DOHH2 (cell line): ENCODE results near the gene NR1H3.

Experiments used
- EZH2phosphoT487 ChIP-seq: fragments of 200-600 bp; sonication (generic); IDR thresholded peaks from 2 replicates; pipeline ENCODE4 v1.6.1; 2017; ENCODE audit warnings: borderline replicate concordance, mild to moderate bottlenecking, antibody characterized with exemption, low read length, moderate library complexity, mixed read lengths
- TF ChIP-seq, protein P1 (sequence below): fragments of 200-600 bp; sonication (generic); IDR thresholded peaks from one replicate; pipeline ENCODE4 v1.5.1; 2014; ENCODE audit warnings: antibody characterized with exemption, mild to moderate bottlenecking, low read depth, low read length; ENCODE audit not compliant: poor library complexity, severe bottlenecking

GRCh38 chr11:47282462-47282861 lies 24.7 kb downstream of the NR1H3 start:
- TF ChIP-seq, protein P1, sequence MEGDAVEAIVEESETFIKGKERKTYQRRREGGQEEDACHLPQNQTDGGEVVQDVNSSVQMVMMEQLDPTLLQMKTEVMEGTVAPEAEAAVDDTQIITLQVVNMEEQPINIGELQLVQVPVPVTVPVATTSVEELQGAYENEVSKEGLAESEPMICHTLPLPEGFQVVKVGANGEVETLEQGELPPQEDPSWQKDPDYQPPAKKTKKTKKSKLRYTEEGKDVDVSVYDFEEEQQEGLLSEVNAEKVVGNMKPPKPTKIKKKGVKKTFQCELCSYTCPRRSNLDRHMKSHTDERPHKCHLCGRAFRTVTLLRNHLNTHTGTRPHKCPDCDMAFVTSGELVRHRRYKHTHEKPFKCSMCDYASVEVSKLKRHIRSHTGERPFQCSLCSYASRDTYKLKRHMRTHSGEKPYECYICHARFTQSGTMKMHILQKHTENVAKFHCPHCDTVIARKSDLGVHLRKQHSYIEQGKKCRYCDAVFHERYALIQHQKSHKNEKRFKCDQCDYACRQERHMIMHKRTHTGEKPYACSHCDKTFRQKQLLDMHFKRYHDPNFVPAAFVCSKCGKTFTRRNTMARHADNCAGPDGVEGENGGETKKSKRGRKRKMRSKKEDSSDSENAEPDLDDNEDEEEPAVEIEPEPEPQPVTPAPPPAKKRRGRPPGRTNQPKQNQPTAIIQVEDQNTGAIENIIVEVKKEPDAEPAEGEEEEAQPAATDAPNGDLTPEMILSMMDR: no peak
- TF ChIP-seq EZH2phosphoT487: no peak
